C4-2B (cell line): ENCODE measurements around the gene CKS1B.

ENCODE experiments used
- ZFX ChIP-seq: fragments of 450-650 bp; IDR thresholded peaks from 2 replicates; pipeline ENCODE4 v1.6.1; 2017
- TF ChIP-seq, protein P1 (sequence below): fragments of 450-650 bp; conservative IDR thresholded peaks from 2 replicates; pipeline ENCODE4 v1.5.1; 2017; ENCODE audit warnings: mild to moderate bottlenecking

DNA sequence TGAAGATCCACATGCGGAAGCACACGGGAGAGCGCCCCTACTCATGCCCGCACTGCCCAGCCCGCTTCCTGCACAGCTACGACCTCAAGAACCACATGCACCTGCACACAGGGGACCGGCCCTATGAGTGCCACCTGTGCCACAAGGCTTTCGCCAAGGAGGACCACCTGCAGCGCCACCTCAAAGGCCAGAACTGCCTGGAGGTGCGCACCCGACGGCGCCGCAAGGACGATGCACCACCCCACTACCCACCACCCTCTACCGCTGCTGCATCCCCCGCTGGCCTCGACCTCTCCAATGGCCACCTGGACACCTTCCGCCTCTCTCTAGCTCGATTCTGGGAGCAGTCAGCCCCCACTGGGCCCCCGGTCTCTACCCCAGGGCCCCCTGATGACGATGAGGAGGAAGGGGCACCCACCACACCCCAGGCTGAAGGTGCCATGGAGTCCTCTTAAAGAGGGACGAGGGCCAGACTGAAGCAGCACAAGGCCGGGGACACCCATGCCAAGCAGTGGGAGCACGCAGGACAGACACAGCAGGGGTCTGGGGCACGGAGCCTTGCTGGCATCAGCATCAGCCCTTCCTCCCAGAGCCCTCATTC lies 41.9 kb downstream of the CKS1B start:
- TF ChIP-seq, protein P1, sequence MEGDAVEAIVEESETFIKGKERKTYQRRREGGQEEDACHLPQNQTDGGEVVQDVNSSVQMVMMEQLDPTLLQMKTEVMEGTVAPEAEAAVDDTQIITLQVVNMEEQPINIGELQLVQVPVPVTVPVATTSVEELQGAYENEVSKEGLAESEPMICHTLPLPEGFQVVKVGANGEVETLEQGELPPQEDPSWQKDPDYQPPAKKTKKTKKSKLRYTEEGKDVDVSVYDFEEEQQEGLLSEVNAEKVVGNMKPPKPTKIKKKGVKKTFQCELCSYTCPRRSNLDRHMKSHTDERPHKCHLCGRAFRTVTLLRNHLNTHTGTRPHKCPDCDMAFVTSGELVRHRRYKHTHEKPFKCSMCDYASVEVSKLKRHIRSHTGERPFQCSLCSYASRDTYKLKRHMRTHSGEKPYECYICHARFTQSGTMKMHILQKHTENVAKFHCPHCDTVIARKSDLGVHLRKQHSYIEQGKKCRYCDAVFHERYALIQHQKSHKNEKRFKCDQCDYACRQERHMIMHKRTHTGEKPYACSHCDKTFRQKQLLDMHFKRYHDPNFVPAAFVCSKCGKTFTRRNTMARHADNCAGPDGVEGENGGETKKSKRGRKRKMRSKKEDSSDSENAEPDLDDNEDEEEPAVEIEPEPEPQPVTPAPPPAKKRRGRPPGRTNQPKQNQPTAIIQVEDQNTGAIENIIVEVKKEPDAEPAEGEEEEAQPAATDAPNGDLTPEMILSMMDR: no peak
- no peak for TF ChIP-seq ZFX
